Activated CD4-positive, alpha-beta T cell treated with anti-CD3 and anti-CD28 coated beads, Interleukin-2, Interleukin-6, amounts not matched to agents 100 ng/mL and 50 ng/mL, durations not matched to agents 16 hours and 8 hours (primary cell): ENCODE data around the gene ADAMTS17.

Experiments used
- DNase-seq: peaks from one replicate; pipeline ENCODE4 v3.0.0-alpha.2; 2020

Gene ADAMTS17

GRCh38 chr15:100309109-100310040 is 32.4 kb downstream of the ADAMTS17 start:
- DNase-seq = no peak

- no peak for DNase-seq
Measured at GRCh38 chr15:100308608-100309007, 33.2 kb downstream of the ADAMTS17 start.

GRCh38 chr15:100308213-100308600 is 33.6 kb downstream of the ADAMTS17 start:
- DNase-seq = no peak

- no peak for DNase-seq
Measured at GRCh38 chr15:100307241-100308212, 34.2 kb downstream of the ADAMTS17 start.

- DNase-seq = no peak
Measured at GRCh38 chr15:100306098-100306497, 35.7 kb downstream of the ADAMTS17 start.

- DNase-seq = no peak
Measured at GRCh38 chr15:100301910-100302431, 39.8 kb downstream of the ADAMTS17 start.

- no peak for DNase-seq
Measured at GRCh38 chr15:100298257-100298656, 43.5 kb downstream of the ADAMTS17 start.

GRCh38 chr15:100297812-100298211 is 44.0 kb downstream of the ADAMTS17 start:
- DNase-seq = no peak

- no peak for DNase-seq
Measured at GRCh38 chr15:100295939-100296565, 45.7 kb downstream of the ADAMTS17 start.

- DNase-seq = no peak
Measured at GRCh38 chr15:100292010-100292409, 49.8 kb downstream of the ADAMTS17 start.

- no peak for DNase-seq
Measured at GRCh38 chr15:100291106-100291505, 50.7 kb downstream of the ADAMTS17 start.

GRCh38 chr15:100285641-100286295 is 56.0 kb downstream of the ADAMTS17 start:
- no peak for DNase-seq

- DNase-seq = no peak
Measured at GRCh38 chr15:100284701-100285100, 57.1 kb downstream of the ADAMTS17 start.

GRCh38 chr15:100284191-100284590 is 57.6 kb downstream of the ADAMTS17 start:
- DNase-seq = no peak

- DNase-seq = no peak
Measured at GRCh38 chr15:100281096-100281917, 60.5 kb downstream of the ADAMTS17 start.

- no peak for DNase-seq
Measured at GRCh38 chr15:100279849-100280248, 61.9 kb downstream of the ADAMTS17 start.

GRCh38 chr15:100279446-100279845 is 62.3 kb downstream of the ADAMTS17 start:
- no peak for DNase-seq

GRCh38 chr15:100278596-100279380 is 63.0 kb downstream of the ADAMTS17 start:
- DNase-seq = no peak

GRCh38 chr15:100277087-100277855 is 64.5 kb downstream of the ADAMTS17 start:
- DNase-seq = no peak

GRCh38 chr15:100276506-100276905 is 65.3 kb downstream of the ADAMTS17 start:
- no peak for DNase-seq
